GM19238 (cell line): ENCODE data around the gene CCDC134.

Experiments used
- DNase-seq: peaks from one replicate; pipeline ENCODE4 v3.0.0; 2011; ENCODE audit warnings: low spot score; ENCODE audit not compliant: insufficient read length

The CCDC134 gene

GRCh38 chr22:41800348-41801146, at the start of gene CCDC134:
Gene CCDC134, plus strand, starts transcription at chr22:41800679. Its CDS starts 8,212 bp downstream, at chr22:41808891.
- peak; percentile 97 for DNase-seq

- DNase-seq = no peak
Measured at GRCh38 chr22:41752011-41752970, 48.2 kb upstream of the CCDC134 start.

GRCh38 chr22:41753984-41754383, 46.5 kb upstream of the CCDC134 start:
- DNase-seq = no peak

- DNase-seq = no peak
Measured at GRCh38 chr22:41757502-41757901, 43.0 kb upstream of the CCDC134 start.

GRCh38 chr22:41758231-41758630, 42.2 kb upstream of the CCDC134 start:
- DNase-seq = no peak

GRCh38 chr22:41762980-41763779, 37.3 kb upstream of the CCDC134 start:
- DNase-seq = no peak

GRCh38 chr22:41766476-41766875, 34.0 kb upstream of the CCDC134 start:
- no peak for DNase-seq

- no peak for DNase-seq
Measured at GRCh38 chr22:41768430-41768829, 32.0 kb upstream of the CCDC134 start.

- DNase-seq = no peak
Measured at GRCh38 chr22:41770715-41771468, 29.6 kb upstream of the CCDC134 start.

- no peak for DNase-seq
Measured at GRCh38 chr22:41772198-41772597, 28.3 kb upstream of the CCDC134 start.

GRCh38 chr22:41772645-41773044, 27.8 kb upstream of the CCDC134 start:
- no peak for DNase-seq

- DNase-seq = no peak
Measured at GRCh38 chr22:41775338-41775737, 25.1 kb upstream of the CCDC134 start.

- no peak for DNase-seq
Measured at GRCh38 chr22:41775976-41776375, 24.5 kb upstream of the CCDC134 start.

- DNase-seq = no peak
Measured at GRCh38 chr22:41776381-41776780, 24.1 kb upstream of the CCDC134 start.

- no peak for DNase-seq
Measured at GRCh38 chr22:41777749-41778425, 22.6 kb upstream of the CCDC134 start.

- no peak for DNase-seq
Measured at GRCh38 chr22:41779929-41780505, 20.5 kb upstream of the CCDC134 start.

GRCh38 chr22:41780746-41781505, 19.6 kb upstream of the CCDC134 start:
- peak; percentile 78 for DNase-seq

GRCh38 chr22:41781507-41781906, 19.0 kb upstream of the CCDC134 start:
- DNase-seq = no peak

GRCh38 chr22:41782316-41782715, 18.2 kb upstream of the CCDC134 start:
- no peak for DNase-seq
